ENCODE results near the gene SYTL4.
"Not testable (repeated sequence)": the region's sequence is repeated elsewhere in the genome, so short reads cannot be mapped to it uniquely, and the experiment has no call there.

The SYTL4 gene

DNA sequence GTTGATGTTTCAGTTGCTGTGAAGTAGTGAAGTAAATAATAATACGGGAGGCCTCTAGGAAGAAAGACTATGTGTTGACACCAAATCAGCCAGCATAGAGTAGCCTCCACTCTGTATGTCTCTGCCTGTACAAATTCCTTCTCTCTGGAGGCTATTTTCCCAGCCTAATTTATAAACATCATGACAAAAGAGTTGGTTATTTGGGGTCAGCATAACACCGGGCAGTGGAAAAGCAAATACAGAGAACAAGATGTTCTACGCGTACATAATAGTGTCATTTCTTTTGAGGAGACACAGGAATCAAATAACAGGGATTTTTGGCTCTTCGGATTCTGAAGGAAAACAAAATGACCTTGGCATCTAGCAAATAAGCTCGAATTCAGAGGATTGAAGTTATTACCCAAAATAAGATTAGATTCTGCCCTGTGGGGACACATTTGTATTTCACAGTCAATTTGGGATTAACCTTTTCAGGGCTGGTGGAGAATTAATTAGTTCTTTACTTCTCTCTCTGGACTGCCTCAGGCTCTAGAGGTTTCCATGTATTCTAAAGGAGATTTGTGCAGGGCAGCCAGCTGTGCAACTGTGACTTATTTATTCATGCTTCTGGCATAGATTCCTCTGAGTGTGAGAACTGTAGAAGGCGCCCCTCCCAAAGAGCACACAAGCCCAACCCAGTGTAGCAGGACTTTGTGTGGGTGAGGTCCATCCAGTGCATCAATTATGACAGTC is 14.1 kb upstream of the SYTL4 start:
- Histone ChIP-seq H3K4me3 (no peak overlapping the region), H3K27ac (peak overlapping the region in 1 of 2 donors; percentile 31)
- no peak for DNase-seq (ENCODE audit: low spot score)
- TF ChIP-seq, protein P1, sequence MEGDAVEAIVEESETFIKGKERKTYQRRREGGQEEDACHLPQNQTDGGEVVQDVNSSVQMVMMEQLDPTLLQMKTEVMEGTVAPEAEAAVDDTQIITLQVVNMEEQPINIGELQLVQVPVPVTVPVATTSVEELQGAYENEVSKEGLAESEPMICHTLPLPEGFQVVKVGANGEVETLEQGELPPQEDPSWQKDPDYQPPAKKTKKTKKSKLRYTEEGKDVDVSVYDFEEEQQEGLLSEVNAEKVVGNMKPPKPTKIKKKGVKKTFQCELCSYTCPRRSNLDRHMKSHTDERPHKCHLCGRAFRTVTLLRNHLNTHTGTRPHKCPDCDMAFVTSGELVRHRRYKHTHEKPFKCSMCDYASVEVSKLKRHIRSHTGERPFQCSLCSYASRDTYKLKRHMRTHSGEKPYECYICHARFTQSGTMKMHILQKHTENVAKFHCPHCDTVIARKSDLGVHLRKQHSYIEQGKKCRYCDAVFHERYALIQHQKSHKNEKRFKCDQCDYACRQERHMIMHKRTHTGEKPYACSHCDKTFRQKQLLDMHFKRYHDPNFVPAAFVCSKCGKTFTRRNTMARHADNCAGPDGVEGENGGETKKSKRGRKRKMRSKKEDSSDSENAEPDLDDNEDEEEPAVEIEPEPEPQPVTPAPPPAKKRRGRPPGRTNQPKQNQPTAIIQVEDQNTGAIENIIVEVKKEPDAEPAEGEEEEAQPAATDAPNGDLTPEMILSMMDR (IDR thresholded peaks at IDR 0.05), result no peak

DNA sequence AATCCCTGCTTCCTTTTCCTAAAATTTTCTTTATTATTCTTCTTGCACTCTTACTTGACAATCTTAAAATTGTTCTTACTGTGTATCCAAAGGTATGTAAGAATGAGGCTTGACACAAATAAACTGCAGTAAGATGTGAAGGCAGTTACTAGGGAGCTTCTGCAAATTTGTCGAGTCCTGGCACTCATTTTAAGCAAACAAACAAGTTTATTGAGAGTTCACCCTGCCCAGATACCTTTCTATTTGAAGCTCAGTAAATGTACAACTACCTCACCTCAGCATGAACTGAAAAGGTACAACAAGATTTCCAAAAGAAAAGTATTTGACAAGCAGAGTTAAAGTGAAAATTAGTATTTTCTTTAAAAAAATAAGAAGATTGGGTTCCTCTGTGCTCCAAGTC is 13.3 kb upstream of the SYTL4 start:
- Histone ChIP-seq H3K4me3 (no peak overlapping the region), H3K27ac (no peak overlapping the region)
- no peak for DNase-seq (ENCODE audit: low spot score)
- TF ChIP-seq, protein P1 (IDR thresholded peaks at IDR 0.05), result no peak

DNA sequence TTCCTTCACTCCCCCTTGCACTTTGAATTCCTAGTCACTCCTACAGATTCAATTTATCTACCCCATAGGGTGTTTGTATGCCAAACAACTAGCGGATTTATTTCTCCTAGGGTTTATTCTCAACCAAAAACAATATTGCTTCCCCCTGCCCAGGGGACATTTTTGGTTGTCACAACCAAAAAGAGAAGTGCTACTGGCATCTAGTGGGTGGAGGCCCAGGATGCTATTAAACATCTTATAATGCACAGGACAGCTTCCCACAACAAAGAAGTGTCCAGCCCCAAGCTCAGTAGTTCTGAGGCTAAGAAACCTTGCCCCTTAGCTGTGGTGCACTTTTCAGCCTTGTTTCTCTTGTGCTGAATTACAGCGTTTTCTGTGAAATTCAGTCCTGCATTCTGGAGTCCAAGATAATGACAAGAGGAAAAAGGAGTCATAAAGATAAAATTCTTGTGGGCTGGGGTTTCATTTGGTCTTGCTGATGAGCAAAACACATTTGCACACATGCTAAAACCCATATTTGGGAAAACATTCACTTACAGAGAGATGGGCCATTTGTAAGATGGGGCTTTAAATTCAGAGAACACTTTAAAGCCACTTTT is 11.2 kb upstream of the SYTL4 start:
- DNase-seq (ENCODE audit: low spot score), result no peak
- Histone ChIP-seq H3K27ac (no peak overlapping the region), H3K4me3 (no peak overlapping the region)
- TF ChIP-seq, protein P1 (IDR thresholded peaks at IDR 0.05), result no peak

DNA sequence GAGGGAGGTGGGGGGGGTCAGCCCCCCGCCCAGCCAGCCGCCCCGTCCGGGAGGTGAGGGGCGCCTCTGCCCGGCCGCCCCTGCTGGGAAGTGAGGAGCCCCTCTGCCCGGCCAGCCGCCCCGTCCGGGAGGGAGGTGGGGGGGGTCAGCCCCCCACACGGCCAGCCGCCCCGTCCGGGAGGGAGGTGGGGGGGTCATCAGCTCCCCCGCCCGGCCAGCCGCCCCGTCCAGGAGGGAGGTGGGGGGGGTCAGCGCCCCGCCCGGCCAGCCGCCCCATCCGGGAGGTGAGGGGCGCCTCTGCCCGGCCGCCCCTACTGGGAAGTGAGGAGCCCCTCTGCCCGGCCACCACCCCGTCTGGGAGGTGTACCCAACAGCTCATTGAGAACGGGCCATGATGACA is 7.9 kb downstream of the SYTL4 start:
- H3K4me3 ChIP-seq; DNase-seq (ENCODE audit: low spot score); H3K27ac ChIP-seq: not testable (repeated sequence)

DNA sequence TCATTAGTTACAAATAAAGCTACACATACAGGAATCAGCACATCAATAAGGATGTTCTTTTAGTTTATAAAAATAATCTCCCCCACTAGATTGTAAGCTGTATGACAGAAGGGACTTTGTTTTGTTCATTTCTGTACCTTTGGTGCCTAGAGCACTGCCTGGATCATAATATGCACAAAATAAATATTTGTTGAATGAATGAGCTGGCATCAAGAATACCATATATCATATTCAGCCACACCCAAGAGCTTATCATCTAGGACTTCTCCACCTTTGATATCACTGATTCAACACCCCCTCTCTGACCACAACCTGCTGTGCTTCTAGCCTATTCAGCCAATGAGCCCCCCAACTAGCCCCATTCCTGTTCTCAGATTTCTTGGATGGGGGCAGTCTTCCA is 10.6 kb downstream of the SYTL4 start:
- no peak for DNase-seq (ENCODE audit: low spot score)
- no peak overlapping the region for H3K4me3 ChIP-seq
- no peak overlapping the region for H3K27ac ChIP-seq
- TF ChIP-seq, protein P1 (IDR thresholded peaks at IDR 0.05), result no peak

DNA sequence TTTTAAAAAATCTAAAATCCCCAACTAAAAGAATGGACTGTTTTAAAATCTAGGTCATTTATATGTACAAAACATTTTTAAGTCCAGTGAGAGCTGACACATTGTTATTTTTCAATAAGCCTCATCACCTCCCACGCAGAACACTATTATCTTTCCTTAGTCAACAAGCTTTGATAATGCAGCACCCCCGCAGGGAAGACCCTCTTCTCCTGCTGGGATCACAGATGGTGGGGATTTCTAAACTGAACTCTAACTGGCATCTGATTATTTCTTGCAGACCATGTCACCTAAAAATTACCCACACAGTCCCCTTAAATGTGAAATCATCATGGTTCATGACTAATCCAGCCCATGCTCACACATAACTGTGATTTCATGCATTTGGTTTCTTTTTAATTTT is 11.6 kb downstream of the SYTL4 start:
- Histone ChIP-seq H3K4me3 (no peak overlapping the region), H3K27ac (no peak overlapping the region)
- TF ChIP-seq, protein P1 (IDR thresholded peaks at IDR 0.05), result no peak
- no peak for DNase-seq (ENCODE audit: low spot score)

DNA sequence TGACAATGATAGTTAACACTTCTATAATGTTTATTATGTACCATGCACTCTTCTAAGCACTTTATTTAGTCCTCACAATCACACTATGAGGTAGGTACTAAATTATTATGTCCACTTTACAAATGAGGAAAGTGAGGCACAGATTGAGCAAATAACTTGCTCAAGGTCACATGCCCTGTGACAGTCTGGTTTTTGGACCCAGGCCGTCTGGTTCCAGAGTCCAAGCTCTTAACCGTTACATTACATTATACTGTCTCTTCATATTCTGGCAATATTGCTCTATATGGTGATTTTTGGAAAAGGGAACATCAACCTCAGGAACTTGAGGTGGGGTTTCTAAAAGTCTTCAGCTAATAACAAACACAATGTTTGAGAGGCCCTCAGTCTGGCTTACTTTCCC is 12.8 kb downstream of the SYTL4 start:
- H3K4me3 ChIP-seq, result no peak overlapping the region
- DNase-seq (ENCODE audit: low spot score), result no peak
- TF ChIP-seq, protein P1 (IDR thresholded peaks at IDR 0.05), result no peak
- H3K27ac ChIP-seq, result no peak overlapping the region

Measured in coronary artery (tissue), 2 donors.